RWPE1 (cell line): ENCODE data around the gene LRRC25.

Source experiments
- CTCF ChIA-PET: fragments of 350-600 bp; sonication (Branson Sonifier 250); formaldehyde crosslinking; extraction: SDS; loops from one replicate; lab custom pipeline; 2021; lab: Yijun Ruan, JAX
- POLR2A ChIA-PET: fragments of 400-600 bp; formaldehyde crosslinking; extraction: SDS; loops from one replicate; lab custom pipeline; 2020; ENCODE audit warnings: antibody characterized with exemption; ENCODE audit not compliant: low non-redundant PET; lab: Yijun Ruan, JAX
- DNase-seq: peaks from one replicate; pipeline ENCODE4 v3.0.0; 2012; ENCODE audit warnings: low spot score
- H3K27ac ChIP-seq: fragments of 450-650 bp; 2 replicates; pipeline ENCODE4 v1.5.1; 2017
- CTCF ChIP-seq: fragments of 450-650 bp; conservative IDR thresholded peaks from 2 replicates; pipeline ENCODE4 v1.5.1; 2017; ENCODE audit warnings: low read depth, mild to moderate bottlenecking

Gene LRRC25

GRCh38 chr19:18417250-18418028 lies 20.0 kb upstream of the LRRC25 start:
- TF ChIP-seq CTCF = no peak
- ChIA-PET POLR2A (interaction anchor here (0.5 kb wide), 1 partner anchor 88 kb away, joined by 5 read pairs; no protein-coding TSS in a partner anchor), CTCF (interaction anchor here (0.6 kb wide), 3 partner anchors 77 to 536 kb away, joined by 3 to 5 read pairs (median 4); partner anchors contain the start of gene RAB3A)
- H3K27ac ChIP-seq = peak overlapping the region; percentile 86
- DNase-seq = no peak

- H3K27ac ChIP-seq = peak overlapping the region; percentile 86
- no peak for DNase-seq
- no peak for TF ChIP-seq CTCF
- ChIA-PET CTCF (interaction anchor here (0.5 to 1.0 kb wide), 5 partner anchors 12 to 613 kb away, joined by 3 to 4 read pairs (median 4); no protein-coding TSS in a partner anchor), POLR2A (no interaction called here)
Measured at GRCh38 chr19:18416778-18417249, 19.4 kb upstream of the LRRC25 start.

- no peak for TF ChIP-seq CTCF
- DNase-seq = no peak
- CTCF ChIA-PET = interaction anchor here (0.6 to 3.7 kb wide), 4 partner anchors 27 to 163 kb away, joined by 3 to 16 read pairs (median 4); no protein-coding TSS in a partner anchor
Measured at GRCh38 chr19:18415178-18415867, 17.9 kb upstream of the LRRC25 start.

GRCh38 chr19:18414504-18415177 lies 17.2 kb upstream of the LRRC25 start:
- TF ChIP-seq CTCF = no peak
- DNase-seq = no peak
- POLR2A ChIA-PET = interaction anchor here (0.6 kb wide), 1 partner anchor 462 kb away, joined by 4 read pairs; no protein-coding TSS in a partner anchor
- CTCF ChIA-PET = interaction anchor here (0.6 to 3.7 kb wide), 4 partner anchors 26 to 163 kb away, joined by 3 to 16 read pairs (median 4); no protein-coding TSS in a partner anchor
- peak overlapping the region; percentile 86 for H3K27ac ChIP-seq

More at GRCh38 chr19:18415178-18415867, 17.9 kb upstream of the LRRC25 start:
- H3K27ac ChIP-seq = peak overlapping the region; percentile 86
- POLR2A ChIA-PET = interaction anchor here (0.6 kb wide), 1 partner anchor 18 kb away, joined by 3 read pairs; no protein-coding TSS in a partner anchor

- no peak for DNase-seq
- TF ChIP-seq CTCF = no peak
- POLR2A ChIA-PET = no interaction called here
- CTCF ChIA-PET = interaction anchor here (0.6 to 3.7 kb wide), 4 partner anchors 24 to 314 kb away, joined by 3 to 16 read pairs (median 6); partner anchors contain the start of gene GDF15
- no peak overlapping the region for H3K27ac ChIP-seq
Measured at GRCh38 chr19:18412610-18413239, 15.3 kb upstream of the LRRC25 start.
